SK-N-MC (cell line): ENCODE measurements around the gene CAMTA1.

Source experiments
- EZH2 ChIP-seq: fragments of 200-600 bp; sonication (generic); IDR thresholded peaks from one replicate; pipeline ENCODE4 v1.6.1; 2017; ENCODE audit warnings: antibody characterized with exemption
- FOXP2 ChIP-seq: optimal IDR thresholded peaks from 2 replicates; pipeline ENCODE3; 2011; ENCODE audit warnings: mild to moderate bottlenecking, moderate library complexity; ENCODE audit not compliant: insufficient read depth; ENCODE audit errors: extremely low read length, control extremely low read depth
- POLR2AphosphoS5 ChIP-seq: IDR thresholded peaks from 2 replicates; pipeline ENCODE4 v1.6.1; 2012; ENCODE audit warnings: mild to moderate bottlenecking, low read depth, low read length, borderline replicate concordance

- no peak for TF ChIP-seq EZH2
- TF ChIP-seq POLR2AphosphoS5, result no peak
- TF ChIP-seq FOXP2, result no peak
Measured at GRCh38 chr1:7491818-7492173, 706.5 kb downstream of the CAMTA1 start.
